Measurements from ENCODE around the gene GAS5. TPM values are rescaled to one million over a fixed set of nuclear protein-coding genes. Genes with fewer than 3 reads are reported as not detected.

GAS5 gene
- 224 and 229 TPM in 2 replicates for total RNA-seq

DNA sequence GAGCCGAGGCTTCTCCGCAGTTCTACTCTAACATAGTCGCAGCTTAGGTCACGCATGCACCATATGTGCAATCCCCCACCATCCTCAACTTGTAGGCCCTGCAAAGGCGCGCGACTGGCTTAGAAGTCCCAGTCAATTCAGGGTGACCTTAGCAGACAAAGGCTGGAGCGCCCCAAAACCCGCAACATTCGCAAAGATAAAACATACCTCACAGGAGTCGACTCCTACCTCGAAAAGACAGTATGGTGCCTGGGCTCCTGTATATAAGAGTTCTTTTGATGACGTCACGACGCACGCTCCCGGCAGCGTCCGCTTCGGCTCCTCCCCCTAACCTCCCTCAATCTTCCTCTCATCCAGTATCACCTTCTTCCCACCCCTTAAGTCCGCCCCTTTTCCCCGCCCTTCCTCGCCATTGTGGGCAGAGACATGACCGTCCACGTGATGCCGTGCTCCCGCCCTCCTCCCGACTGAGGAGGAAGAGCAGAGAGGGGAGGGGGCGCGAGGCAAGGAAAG is at the start of gene GAS5:
TSS of gene GAS5 (minus strand) at position 237 of the 513 bp plus-strand sequence.

DNA sequence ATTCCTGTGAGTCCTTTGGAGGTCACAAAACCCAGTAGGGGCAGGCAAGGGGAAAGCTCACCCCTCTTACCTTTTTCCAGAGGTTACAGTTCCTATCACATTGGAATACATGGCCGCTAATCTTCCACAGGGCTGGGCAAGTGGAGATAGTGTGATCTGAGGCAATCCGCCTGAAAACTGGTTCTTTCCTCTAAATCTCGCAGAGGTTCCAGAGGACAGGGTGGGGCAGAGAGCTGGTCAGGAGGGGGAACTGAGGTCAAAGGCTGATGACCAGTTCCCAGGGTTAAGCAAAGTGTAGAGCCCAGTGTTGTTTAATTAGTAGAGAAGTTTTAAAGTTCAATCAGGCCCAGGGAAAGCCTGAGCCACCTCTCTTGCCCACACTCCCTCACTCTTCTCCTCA is 49.4 kb upstream of the GAS5 start, which contains the start of gene SERPINC1:
TSS of gene SERPINC1 (minus strand) at position 179 of the 400 bp plus-strand sequence. CDS start at position 111, 68 bp downstream.

DNA sequence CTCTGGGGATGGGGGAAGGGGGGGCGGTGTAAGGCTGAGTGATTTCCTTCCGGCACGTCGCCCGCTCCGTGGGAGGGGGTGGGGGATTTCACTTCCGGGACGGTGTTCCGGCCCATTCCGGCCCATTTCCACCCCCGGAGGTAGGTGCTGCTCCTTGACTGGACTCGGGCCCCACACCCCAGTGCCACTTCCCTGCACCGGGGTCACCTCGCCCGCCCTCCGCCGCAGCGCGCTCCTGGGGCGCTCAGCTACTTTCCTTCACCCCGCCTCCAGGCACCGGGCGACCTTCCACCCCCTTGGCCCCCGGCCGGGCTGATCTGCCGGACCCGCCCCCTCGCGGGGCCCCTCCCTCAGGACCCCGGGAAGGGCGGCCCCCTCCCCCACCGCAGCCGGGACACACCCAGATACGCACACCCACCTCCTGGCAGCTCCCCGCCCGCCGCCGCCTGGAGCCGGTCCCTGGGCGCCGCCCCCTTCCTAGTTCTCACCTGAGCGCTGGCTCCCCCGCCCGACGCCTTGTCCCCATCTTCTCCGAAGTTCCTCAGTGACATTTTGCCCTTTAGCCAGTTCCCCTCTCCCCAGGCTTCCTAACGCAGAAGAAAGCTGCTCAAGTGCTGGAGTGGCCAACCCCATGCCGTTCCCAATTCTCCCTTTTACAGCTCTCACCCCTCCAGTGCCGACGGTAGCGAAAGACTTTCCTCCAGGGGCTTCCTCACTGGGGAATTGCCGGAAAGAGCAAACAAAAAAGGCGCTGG is 654 bp upstream of the GAS5 start, which contains the start of gene ZBTB37:
TSS of gene ZBTB37 (plus strand) at position 115 of the 755 bp plus-strand sequence. CDS start 1,846 bp downstream, outside the sequence.

DNA sequence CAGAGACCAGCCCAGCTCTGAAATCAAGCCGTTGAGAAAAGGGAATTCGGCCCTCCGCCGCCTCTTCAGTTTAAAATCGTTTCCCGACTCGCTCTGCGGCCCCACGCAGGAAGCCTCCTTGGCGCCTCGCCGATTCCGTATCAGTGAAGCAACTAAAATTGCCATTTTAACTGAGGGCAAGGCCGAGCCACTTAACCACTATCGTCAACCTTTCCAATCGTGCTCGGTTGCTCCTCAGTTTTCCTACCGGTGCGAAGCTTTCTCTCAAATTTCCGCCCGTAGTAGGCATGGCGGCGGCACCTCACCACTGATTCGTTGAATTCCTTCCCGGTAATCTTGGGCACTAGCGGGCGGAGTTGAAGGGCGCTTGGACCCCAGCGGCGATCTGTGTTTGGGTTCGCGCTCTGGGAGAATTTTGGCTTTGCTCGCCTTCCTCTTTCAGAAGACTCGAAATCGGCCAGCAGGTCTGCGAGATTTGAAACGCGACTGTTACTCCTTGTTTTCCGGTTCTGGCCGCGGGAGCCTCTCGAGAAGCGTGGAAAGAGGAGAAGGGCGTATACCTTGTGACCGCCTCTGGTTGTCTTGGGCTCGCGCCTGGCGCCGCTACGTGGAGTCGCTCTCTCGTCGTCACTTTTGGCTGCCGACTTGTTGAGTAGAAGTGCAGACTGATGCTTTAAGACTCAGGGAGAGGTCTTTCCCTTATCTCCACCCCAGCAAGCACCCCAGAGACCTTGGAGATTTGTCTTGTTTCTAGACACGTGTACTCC is 43.3 kb downstream of the GAS5 start, which contains the start of the genes CENPL and DARS2:
TSS of gene CENPL (minus strand) at position 569 of the 767 bp plus-strand sequence. CDS start 13,584 bp downstream, outside the sequence.
TSS of gene DARS2 (plus strand) at position 359 of the 767 bp plus-strand sequence. CDS start 557 bp downstream, outside the sequence.

Other genes starting within 250 kb of the GAS5 start
- not detected in 2 replicates for gene TEX50, start 232.7 kb downstream of the GAS5 start, total RNA-seq
- 0.07 TPM in 1 of 2 replicates, not detected in the other for gene ANKRD45, start 198.1 kb downstream of the GAS5 start, total RNA-seq
- gene KLHL20, start 153.0 kb downstream of the GAS5 start, total RNA-seq = 35.7 and 43.1 TPM in 2 replicates
- gene DARS2, start 43.3 kb downstream of the GAS5 start, total RNA-seq = 13.9 and 15.8 TPM in 2 replicates
- 9.5 and 12.5 TPM in 2 replicates for gene CENPL, start 43.1 kb downstream of the GAS5 start, total RNA-seq
- 10.9 and 11.3 TPM in 2 replicates for gene ZBTB37, start 391 bp upstream of the GAS5 start, total RNA-seq
- 0.07 TPM in 1 of 2 replicates, not detected in the other for gene SERPINC1, start 49.3 kb upstream of the GAS5 start, total RNA-seq
- gene RC3H1, start 154.4 kb upstream of the GAS5 start, total RNA-seq = 23.3 and 23.8 TPM in 2 replicates

Measured in smooth muscle cell of the pulmonary artery (primary cell).